Measurements from ENCODE around the gene DLG2.

The DLG2 gene

DNA sequence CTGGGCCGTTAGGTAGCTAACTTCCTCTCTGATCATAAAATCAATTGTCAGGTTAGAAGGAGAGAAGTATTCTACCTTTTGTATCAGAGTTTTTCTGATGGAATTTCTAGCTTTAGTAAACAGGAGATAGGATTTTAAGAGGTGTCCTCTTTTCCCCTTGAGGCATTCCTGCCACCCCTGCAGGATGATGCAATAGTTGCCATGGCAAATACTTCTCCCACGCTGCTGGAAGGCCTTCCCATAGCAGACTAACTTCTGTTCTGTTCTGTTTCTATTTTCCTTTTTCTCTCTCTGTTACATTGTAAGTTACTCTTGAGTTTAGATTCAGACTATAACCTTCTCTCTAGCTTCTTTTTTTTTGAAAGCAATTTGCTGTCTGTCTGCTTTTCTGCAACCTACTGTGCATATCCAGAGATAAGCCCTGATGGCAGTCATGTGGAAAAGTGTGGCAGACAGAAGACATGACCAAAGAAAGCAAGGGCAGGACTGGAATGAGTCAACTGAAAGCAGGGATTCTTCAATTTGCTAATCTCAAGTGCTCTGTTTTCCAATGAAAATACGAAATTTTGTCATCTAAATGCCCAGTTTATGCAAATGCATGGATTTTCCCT lies 679.1 kb downstream of the DLG2 start:
- FAIRE-seq (no peak), DNase-seq (ENCODE audit: insufficient read length, low spot score) (no peak)
- TF ChIP-seq, protein P1, sequence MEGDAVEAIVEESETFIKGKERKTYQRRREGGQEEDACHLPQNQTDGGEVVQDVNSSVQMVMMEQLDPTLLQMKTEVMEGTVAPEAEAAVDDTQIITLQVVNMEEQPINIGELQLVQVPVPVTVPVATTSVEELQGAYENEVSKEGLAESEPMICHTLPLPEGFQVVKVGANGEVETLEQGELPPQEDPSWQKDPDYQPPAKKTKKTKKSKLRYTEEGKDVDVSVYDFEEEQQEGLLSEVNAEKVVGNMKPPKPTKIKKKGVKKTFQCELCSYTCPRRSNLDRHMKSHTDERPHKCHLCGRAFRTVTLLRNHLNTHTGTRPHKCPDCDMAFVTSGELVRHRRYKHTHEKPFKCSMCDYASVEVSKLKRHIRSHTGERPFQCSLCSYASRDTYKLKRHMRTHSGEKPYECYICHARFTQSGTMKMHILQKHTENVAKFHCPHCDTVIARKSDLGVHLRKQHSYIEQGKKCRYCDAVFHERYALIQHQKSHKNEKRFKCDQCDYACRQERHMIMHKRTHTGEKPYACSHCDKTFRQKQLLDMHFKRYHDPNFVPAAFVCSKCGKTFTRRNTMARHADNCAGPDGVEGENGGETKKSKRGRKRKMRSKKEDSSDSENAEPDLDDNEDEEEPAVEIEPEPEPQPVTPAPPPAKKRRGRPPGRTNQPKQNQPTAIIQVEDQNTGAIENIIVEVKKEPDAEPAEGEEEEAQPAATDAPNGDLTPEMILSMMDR (IDR thresholded peaks at IDR 0.05; ENCODE audit: insufficient read depth, missing control alignments): no peak

DNA sequence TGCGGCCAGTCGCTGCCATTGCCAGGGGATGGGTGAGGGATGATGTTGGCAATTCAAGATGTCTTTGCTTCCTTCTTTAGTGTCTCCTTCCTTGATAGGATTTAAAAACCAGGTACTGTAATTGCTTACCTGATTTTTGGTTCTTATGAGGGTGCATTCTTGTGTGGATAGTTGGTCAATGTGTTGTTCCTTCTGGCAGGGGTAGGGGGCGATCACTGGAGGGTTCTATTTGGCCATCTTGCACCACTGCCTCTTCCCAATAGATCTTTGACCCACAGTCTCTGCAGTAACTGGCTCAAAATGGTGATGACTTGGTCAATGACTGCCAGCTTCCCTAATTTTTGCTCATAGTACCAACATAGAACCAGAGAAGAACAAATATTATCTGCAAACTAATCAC lies 680.1 kb downstream of the DLG2 start:
- TF ChIP-seq, protein P1 (IDR thresholded peaks at IDR 0.05; ENCODE audit: insufficient read depth, missing control alignments): no peak
- DNase-seq (ENCODE audit: insufficient read length, low spot score) (no peak), FAIRE-seq (no peak)

DNA sequence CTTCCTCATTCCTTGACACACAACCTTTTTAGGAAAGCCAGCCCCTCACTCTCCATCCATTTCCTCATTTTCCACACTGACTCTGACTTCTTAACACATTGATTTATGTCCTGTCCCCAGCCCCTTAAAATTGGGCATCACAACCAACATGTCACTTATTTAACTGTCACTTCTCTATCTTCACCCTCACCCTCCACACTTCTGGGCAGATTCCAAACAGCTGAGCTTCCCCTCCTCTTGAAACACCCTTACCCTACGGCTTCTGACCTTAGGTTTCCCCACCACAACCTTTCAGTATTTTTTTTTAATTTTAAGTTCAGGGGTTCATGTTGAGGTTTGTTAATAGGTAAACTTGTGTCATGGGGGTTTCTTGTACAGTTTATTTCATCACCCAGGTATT lies 696.3 kb downstream of the DLG2 start:
- TF ChIP-seq, protein P1 (IDR thresholded peaks at IDR 0.05; ENCODE audit: insufficient read depth, missing control alignments): no peak
- no peak for DNase-seq (ENCODE audit: insufficient read length, low spot score)
- no peak for FAIRE-seq

DNA sequence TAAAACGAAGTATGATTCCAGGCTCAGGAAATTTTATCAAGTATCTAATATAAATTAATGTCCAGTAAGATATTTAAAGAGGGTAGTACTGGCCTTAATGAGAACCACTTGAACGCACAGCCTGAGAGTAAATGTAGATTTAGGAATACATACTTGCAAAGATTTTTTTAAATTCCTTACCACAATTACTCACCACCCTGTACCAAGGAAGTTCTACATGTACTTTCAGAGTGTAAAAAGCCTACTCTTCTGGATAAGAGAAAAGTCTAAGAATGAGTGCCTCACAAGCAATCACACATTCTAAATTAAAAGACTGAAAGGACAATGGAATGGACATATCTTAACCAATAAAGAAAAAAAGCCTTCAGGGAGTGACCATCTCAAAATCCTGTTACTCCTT lies 697.4 kb downstream of the DLG2 start:
- no peak for FAIRE-seq
- TF ChIP-seq, protein P1 (IDR thresholded peaks at IDR 0.05; ENCODE audit: insufficient read depth, missing control alignments): no peak
- DNase-seq (ENCODE audit: insufficient read length, low spot score): no peak

DNA sequence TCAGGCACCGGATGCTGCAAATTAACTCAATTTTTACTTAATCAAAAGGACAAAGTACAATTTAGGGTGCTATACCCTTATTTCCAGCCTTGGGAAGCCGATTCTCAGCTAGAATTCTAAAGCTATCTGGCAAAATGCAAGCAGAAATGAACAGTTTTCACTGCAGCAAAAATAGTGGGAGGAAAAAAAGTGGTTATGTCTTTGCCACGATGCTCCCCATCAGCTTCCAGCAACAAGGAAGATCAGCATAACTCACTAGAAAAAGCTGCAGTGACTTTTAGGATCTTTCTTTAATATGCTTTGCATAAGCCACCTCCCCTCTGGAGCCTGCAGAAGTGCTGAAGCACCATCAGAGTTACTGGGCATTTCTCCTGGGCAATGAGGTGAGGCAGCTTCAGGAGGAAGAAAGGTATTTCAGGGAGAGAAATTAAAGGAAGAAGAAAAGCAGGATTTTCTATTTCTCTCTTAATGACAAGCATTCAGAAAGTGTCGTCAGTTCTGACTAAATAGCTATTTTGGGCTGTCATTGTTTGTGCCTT lies 702.9 kb downstream of the DLG2 start:
- DNase-seq (ENCODE audit: insufficient read length, low spot score) (no peak), FAIRE-seq (no peak)
- TF ChIP-seq, protein P1 (IDR thresholded peaks at IDR 0.05; ENCODE audit: insufficient read depth, missing control alignments): no peak

DNA sequence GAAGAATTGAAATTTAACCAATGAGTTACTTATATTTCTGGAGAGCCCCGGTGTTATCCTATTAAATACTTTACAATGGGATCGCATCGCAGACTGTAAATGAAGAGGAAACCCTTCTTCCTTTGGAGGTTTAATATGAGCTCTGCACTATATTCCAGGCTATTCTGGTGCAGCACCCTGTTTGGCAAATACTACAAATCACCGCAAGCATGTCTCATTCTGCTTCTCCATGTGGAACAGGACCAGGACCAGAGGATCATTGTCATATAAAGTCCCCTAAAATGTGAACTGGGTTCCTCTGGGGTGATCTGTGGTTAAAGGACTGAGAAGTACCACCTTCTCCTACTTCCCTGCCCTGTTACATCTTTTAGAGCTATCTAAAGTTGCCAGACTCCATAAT lies 703.7 kb downstream of the DLG2 start:
- TF ChIP-seq, protein P1 (IDR thresholded peaks at IDR 0.05; ENCODE audit: insufficient read depth, missing control alignments): no peak
- DNase-seq (ENCODE audit: insufficient read length, low spot score): no peak
- no peak for FAIRE-seq

DNA sequence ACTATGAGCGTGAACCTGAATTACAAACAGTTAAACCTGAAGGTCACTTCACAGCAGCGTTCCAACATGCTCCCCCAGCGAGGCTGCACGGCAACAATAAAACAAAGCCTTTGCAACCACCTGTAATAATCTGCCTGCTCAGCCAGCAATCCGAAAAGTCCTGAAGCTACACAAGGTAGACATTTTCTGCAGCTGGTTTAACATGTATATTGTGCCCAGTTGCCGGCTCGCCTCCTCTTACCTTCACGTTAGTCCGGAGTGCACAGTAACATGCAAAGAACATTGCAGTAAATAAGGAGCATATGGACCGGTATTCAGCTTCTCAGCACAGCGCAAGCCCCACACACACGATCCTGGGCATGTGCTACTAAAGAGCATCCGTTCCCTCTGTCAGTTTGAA lies 704.3 kb downstream of the DLG2 start:
- DNase-seq (ENCODE audit: insufficient read length, low spot score): no peak
- TF ChIP-seq, protein P1 (IDR thresholded peaks at IDR 0.05; ENCODE audit: insufficient read depth, missing control alignments): no peak
- no peak for FAIRE-seq
